GM20431 (cell line): ENCODE results near the gene PLCB1.
"Not testable (repeated sequence)": the region's sequence is repeated elsewhere in the genome, so short reads cannot be mapped to it uniquely, and the experiment has no call there.

Experiments
- in situ Hi-C: fragments of 300-500 bp; cut with MseI, MboI; formaldehyde crosslinking; loops from one replicate; pipeline ENCODE4 v1.15.0; 2020; ENCODE audit warnings: low sequenced_read_pairs; ENCODE audit not compliant: unreplicated experiment

Gene PLCB1

GRCh38 chr20:8421981-8422380, 289.9 kb downstream of the PLCB1 start:
- in situ Hi-C loops: no loop called here

- in situ Hi-C loops: no loop called here
Observed at GRCh38 chr20:8423482-8423881, 291.4 kb downstream of the PLCB1 start.

DNA sequence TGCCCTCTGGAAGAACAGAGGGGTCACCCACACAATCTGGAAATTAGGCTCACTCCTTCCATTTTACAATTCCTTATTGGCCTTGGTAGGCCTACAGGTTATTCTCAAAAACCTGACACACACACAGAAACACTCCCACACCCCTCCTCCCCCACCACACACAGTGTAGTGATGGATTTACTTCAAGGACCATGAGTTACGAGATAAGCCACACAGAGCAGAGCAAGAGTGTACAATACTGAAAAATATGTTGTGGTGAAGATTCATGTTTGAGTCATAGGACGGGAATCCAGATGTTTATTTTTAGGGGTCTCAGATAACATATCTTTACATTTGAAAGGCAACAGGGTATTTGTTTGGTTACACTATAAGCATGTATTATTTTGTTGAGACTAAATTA, 291.9 kb downstream of the PLCB1 start:
- in situ Hi-C loops: no loop called here

DNA sequence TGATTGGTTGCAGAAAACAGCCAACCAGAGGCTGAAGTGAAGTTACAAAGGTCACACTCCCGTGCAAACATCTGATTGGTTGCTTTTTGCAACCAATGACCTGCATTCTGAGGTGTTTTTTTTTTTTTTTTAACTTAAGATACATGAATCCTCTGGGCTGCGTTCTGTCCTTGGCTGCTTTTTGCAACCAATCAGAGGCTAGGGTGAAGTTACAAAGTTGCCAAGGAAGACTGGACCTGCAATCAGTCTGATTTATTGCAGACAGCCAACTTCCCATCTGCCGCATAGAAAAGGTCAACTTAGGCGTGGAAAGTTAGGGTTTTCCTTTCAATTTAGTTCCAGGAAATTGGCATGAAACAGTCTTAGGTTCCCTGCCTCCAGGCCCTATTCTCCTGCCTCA, 292.9 kb downstream of the PLCB1 start:
- in situ Hi-C loops: no loop called here

- in situ Hi-C loops: no loop called here
Observed at GRCh38 chr20:8425802-8426201, 293.7 kb downstream of the PLCB1 start.

DNA sequence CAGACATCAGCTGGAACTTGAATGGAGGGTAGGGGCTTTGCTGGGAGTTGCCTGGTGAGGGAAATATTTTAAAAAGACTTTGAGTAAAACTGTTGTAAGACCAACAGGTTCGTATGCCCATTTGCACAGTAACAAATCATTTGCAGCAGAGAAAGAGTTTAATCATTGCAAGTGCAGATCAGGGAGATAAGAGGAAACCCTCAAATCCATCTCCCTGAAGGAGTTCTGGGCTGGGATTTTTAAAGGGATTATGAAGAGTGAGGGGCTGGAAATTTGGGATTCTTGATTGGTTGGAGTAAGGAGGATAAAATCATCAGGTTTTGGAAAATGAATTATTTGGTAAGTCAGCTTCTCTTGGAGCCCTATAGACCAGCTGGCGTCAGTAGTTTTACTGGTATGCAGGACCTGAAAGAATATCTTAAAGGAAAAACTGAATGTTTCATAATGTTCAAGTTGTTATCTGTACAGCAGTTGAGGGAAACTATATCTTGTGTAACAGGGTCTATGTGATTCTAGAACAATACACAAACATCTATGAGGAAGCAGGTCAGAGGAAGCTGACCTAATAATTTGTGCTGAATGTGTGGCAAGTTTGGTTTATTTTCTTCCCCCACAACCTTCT, 295.5 kb downstream of the PLCB1 start:
- in situ Hi-C loops: no loop called here

DNA sequence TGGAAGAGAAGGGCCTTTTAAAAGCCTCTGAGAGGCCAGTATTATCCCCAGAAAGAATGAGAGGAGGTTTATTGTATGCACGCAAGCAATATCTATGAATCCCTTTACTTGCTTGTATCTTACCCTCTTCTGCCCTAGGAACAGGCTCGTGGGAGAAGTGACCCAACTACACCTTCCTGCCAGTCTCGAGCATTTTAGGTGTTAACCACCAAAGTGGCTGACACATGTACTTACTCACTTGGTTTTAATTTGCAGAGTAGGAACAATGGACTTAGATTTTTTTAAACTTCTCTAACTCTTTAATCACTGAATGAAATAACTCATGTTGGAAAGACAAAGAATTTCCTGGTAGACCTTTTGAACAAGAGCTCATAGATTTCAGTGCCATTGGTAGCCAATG, 296.9 kb downstream of the PLCB1 start:
- in situ Hi-C loops: no loop called here

DNA sequence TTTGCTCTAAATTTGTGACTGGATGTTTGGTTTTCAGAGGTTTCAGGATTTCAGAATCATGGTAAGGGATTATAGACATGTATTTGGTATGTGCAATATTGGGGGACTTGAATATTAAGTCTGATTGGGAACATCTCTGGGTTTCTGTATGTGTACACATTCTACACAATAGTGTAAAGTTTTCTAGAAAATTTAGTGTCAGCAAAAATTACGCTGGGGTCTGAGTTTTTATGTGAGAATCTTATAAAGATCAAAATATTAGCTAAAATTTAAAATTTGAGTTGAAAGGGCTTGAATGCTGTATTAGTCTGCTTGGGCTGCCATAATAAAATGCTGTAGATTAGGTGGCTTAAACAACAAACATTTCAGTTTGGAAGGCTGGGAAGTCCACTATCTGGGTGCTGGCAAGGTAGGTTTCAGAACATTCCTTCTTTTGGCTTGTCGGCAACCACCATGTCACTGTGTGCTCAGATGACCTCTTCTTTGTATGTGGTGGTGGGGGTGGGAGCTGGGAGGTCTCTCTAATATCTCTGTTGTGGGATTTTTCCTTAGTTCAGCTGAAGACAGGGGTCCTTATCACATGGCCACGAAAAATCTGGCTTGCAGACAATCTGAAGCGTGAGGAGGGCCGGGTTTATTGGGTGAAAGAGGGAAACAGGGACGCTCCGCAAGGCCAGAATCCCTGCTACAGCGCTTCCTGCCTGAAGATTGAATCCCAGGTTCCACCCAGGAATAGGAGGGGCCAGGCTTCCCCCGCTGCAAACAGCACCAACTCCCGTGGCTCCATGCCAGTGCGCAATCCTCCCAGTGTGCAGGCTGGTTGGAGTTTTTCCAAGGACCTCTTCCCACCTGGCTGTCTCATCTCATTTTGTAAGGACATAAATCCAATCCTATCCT, 299.7 kb downstream of the PLCB1 start:
- in situ Hi-C loops: no loop called here

DNA sequence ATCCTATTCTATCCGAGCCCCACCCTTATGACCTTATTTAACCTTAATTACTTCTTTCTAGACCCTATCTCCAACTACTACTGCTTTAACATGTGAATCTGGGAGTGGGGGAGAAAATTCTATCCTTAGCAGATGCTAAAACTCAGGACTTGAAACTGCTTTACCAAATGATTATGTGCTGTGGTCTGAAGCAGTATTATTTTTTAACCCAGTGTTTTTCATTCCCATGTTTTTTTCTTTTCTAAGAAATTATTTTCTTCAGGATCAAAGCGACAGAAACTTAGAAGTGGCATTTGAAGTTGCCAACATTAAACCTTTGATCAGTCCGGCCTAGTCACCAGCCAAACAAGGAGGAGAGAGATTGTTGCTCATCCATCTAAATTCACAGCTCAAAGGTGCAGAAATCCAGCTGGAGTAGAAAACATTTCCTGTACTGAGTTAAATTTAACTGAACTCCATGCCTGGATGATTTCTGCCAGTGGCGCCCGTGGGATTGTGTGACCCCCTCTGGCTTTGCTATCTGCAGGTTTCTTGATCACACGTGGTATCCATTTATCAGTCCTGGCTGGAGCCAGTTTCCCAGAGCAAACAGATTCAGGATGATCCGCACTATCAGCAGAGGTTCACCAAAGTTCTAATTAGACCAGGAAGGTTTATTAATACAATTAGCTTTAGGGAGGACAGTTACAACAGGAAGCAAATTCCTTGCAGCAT, 300.5 kb downstream of the PLCB1 start:
- in situ Hi-C loops: no loop called here

DNA sequence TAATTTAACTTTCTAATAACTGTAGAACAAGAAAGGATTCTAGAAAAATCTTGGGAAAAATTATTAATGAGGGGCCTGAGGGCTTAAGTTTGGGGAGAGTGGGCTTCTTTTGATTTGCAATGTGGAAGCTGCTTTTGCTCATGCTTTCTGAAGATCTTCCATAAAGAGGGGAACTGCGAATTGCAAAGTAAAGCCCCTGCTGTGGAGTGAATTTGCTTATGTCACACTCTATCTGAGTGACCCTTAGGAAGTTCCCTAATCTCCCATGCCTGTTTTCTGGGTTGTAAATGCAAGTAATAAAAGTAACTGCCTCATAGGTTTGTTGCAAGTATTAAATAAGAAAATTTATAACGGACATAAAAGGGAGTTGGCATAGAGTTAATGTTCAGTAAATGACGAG, 301.2 kb downstream of the PLCB1 start:
- in situ Hi-C loops: no loop called here

DNA sequence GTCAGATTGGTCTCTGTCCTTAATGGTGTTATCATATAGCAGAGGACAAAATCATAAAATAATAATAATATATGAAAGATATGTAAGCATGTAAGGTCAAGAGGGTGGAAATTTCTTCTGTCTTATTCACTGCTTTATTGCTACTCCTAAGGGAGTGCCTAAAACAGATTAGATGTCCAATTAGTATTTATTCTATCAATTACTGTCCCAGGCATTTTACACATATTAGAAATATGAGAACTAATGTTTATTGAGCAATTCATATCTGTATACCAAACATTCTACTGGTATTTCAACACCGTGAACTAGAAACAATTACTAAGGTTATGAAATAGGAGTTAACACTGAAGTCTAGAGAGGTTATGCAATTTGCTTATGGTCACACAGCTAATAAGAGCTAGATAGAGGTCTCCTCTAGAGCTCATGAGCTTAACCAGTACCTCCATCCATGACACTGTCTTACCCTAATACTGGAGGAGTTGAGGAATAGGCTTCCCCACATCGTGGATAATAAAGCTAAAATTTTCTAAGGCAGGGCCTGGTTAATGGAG, 302.3 kb downstream of the PLCB1 start:
- in situ Hi-C loops: no loop called here

GRCh38 chr20:8435285-8436035, 303.4 kb downstream of the PLCB1 start:
- in situ Hi-C loops: no loop called here

DNA sequence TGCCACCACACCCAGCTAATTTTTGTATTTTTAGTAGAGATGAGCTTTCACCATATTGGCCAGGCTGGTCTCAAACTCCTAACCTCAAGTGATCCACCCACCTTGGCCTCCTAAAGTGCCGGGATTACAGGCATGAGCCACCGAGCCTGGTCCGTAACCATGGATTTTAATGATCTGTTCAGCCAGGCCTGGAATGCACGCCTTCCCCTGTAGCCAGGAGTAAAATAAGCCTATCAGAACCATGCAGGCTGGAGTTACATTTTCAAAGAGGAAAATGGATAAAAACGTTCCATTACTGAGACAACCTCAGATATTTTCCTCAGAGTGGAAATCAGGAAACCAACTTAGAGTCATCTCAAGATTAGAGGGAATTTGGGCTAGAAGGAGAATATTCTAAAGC, 304.9 kb downstream of the PLCB1 start:
- in situ Hi-C loops: not testable (repeated sequence)

DNA sequence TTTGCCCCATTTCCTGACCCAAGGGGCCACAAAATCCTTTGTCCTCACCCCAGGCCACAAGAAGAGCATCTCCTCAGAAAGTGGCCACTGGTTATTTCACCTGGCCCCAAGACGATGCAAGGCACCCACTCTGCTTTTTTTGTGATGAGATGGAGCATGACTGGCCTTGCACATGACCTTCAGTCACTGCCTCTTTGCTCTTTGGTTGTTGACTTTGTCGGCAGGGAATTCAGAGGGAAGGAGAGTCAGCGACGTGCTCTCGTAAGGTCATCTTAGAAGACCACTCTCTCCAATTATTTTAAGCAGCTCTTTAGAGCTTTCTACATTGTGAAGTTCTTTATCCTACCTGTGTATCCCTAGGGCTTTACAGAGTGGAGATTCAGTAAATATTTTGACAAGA, 306.7 kb downstream of the PLCB1 start:
- in situ Hi-C loops: no loop called here

DNA sequence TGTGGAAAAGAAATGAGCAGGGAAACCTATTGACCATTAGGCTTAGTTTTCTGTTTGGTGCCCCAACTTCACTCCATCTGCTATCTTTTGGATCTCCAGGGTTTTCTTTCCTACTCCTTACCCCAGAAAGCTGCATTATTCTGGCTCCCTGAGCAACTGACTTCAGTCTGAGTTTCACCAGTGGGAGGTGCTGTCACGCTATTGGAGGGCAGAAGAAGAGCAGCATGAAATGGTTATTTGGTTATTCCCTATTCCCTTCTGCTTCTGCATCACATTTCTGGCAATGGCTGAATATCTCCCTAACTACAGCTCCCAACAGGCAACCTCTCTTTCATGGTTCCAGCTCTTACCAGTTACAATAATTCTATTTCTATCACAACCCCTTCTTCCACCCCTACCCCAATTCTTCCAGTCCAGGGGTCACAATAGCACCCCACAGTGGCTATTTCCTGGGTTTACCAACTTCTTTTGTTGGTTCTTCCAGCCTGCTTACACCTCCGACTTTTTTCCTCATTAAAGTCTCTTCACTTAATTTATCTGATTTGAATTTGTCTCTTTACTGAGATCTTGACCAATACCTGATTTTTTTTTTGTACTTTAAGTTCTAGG, 311.5 kb downstream of the PLCB1 start:
- in situ Hi-C loops: no loop called here

DNA sequence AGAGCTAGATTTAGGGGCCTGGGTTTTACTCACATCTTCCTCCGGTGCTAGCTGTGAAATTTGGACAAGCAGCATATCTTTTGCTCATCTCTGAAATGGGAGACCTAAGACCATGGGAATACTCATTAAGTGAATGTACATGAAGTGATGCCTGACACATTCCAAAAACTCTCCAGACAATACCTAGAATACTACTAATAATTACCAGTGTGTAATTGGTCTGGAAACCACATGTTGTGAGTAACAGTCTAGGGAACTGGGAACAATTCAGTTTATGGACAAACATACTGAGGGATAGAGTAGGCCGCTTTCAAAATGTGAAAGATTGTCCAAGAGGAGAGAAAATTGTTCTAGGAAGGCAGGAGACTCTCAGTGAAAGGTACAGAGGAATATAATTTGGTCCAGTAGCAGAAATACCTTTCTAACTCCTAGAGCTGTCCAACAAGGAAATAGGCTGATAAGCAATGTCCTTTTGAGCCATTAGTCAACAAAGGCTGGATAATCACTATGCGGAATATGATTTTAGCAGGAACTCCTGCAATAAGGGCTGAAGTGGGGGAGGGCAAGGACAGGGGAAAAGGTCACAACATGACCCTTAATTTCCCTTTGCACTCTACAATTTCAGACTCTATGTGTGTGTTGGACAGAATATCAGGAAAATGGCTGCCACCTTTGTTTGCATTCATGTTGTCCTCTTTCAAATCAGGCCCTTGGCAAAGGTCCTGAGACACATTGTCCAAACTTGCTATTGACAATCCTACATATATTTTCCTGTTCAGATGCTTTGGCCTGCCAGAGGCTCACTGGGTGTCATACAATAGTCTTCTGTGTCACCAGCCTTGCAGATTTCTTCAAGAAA, 315.4 kb downstream of the PLCB1 start:
- in situ Hi-C loops: no loop called here

GRCh38 chr20:8449123-8449522, 317.1 kb downstream of the PLCB1 start:
- in situ Hi-C loops: no loop called here

DNA sequence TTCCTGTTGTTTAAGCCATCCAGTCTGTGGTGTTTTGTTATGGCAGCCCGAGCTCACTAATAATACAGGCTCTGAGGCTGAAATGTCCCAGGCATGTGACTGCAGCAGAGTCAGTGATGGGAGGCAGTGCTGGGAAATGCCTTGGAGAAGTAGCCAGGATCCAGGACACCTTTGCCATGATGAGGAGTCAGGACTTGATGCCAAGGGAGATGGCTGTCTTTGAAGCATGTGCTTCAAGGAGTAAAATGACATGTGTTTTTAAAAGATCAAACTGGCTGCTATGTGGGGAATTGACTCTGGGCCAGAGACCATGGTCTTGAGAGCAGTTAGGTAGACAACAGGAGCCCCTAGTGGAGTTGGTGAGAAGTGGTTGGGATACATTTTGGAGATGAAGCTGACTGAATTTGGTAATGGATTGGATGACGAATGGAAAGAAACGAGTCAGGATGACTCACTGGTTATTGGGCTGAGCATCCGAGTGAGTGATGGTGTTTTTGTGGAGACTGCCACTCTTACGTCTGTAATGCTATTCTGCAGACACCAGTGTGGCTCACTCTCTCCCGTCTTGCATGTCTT, 322.2 kb downstream of the PLCB1 start:
- in situ Hi-C loops: no loop called here
